ENCODE results near the gene COQ10A. TPM values are rescaled to one million over a fixed set of nuclear protein-coding genes. Genes with fewer than 3 reads are reported as not detected.

COQ10A gene
- total and polyA plus RNA-seq, 2 donors (not counting 3 experiments of a cell fraction or from before 2014, with no cell fraction given), result 14.7 to 32.4 TPM

DNA sequence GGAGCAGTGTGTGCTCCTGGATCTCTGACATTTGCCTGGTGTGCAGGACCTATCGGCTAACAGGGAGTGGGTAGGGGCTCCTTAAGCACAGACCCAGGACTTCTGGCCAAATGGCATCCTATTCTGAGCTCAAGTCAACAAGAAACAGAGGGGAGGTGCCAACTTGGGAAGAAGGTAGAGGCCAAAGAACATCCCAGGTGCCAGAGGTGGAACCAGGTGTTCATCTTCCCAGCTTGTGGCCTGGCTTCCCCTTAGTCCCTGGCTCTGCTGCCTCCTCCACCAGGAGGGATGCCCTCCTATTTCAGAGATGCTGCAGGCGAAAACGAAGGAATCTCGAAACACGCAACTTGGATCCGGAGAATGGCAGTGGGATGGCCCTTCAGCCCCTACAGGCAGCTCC is 30.7 kb upstream of the COQ10A start:
- no peaks in the 10 kb centered on the region for H3K9me3 ChIP-seq (replicated peaks; ENCODE audit: control insufficient read depth, insufficient read depth, low read length)
- H4K20me1 ChIP-seq (replicated peaks; ENCODE audit: control insufficient read depth, extremely low read depth, insufficient read depth, low read length), result no peaks in the 10 kb centered on the region
- no peak overlapping the region for H3K27ac ChIP-seq (ENCODE audit: insufficient read depth, low read depth, low read length)
- no peak overlapping the region for H2AFZ ChIP-seq (ENCODE audit: low read depth, low read length)
- H3K4me3 ChIP-seq (replicated peaks in 1 of 3; ENCODE audit: insufficient read depth in 1 of 3, low read depth in 1 of 3, low read length in 3 of 3), result no peak overlapping the region
- intact Hi-C loops (cut with micrococcal nuclease), result no loop called here
- H3K36me3 ChIP-seq (ENCODE audit: control insufficient read depth in 2 of 2, extremely low read depth in 1 of 2, insufficient read depth in 2 of 2, low read length in 2 of 2), result peaks cover 6 to 22% of the 10 kb centered on the region in 2 experiments
- no peaks in the 10 kb centered on the region for H3K79me2 ChIP-seq (ENCODE audit: control insufficient read depth, insufficient read depth, low read length)
- H3K4me2 ChIP-seq (ENCODE audit: insufficient read depth, low read length), result no peak overlapping the region
- no peak for FAIRE-seq
- no peaks in the 10 kb centered on the region for H3K9me1 ChIP-seq (replicated peaks; ENCODE audit: control insufficient read depth, extremely low read depth, insufficient read depth, low read length)
- dilution Hi-C loops (cut with MboI; ENCODE audit: extremely low pct_ligation_motif_present, low sequenced_read_pairs), result no loop called here
- H3K27me3 ChIP-seq (ENCODE audit: control insufficient read depth in 2 of 2, insufficient read depth in 2 of 2, low read length in 2 of 2), result no peaks in the 10 kb centered on the region
- no TSS peak for BruUV-seq (replicated peaks)
- H3K4me1 ChIP-seq (ENCODE audit: control insufficient read depth, extremely low read depth, insufficient read depth, low read length), result no peaks in the 10 kb centered on the region
- no peak for TF ChIP-seq JUN (IDR thresholded peaks at IDR 0.05; ENCODE audit: borderline replicate concordance, insufficient read depth, insufficient read length, low read depth)
- no peak for TF ChIP-seq EZH2 (IDR thresholded peaks at IDR 0.05; ENCODE audit: borderline replicate concordance, low read depth, low read length, severe bottlenecking)
- TF ChIP-seq POLR2A (IDR thresholded peaks at IDR 0.05; ENCODE audit: low read depth, low read length), result no peak
- TF ChIP-seq MYC (IDR thresholded peaks at IDR 0.05; ENCODE audit: low read depth, low read length), result no peak
- TF ChIP-seq GATA2 (IDR thresholded peaks at IDR 0.05; ENCODE audit: insufficient read depth, insufficient read length, low read depth, low read length), result no peak
- TF ChIP-seq, protein P1, sequence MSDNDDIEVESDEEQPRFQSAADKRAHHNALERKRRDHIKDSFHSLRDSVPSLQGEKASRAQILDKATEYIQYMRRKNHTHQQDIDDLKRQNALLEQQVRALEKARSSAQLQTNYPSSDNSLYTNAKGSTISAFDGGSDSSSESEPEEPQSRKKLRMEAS (IDR thresholded peaks at IDR 0.05; ENCODE audit: insufficient read depth, insufficient read length), result no peak
- TF ChIP-seq POLR2AphosphoS5 (IDR thresholded peaks at IDR 0.05; ENCODE audit: insufficient read depth, low read depth, low read length), result no peak
- ChIA-PET POLR2A (no interaction called here), CTCF (interaction anchor here (0.9 to 2.0 kb wide), 2 partner anchors 13 to 47 kb away, joined by 3 to 6 read pairs; partner anchors contain the start of genes RNF41 and SMARCC2)
- H3K9ac ChIP-seq (replicated peaks; ENCODE audit: extremely low read depth, insufficient read depth, low read length), result no peak overlapping the region
- no peak for DNase-seq (ENCODE audit: low read depth, low spot score)

DNA sequence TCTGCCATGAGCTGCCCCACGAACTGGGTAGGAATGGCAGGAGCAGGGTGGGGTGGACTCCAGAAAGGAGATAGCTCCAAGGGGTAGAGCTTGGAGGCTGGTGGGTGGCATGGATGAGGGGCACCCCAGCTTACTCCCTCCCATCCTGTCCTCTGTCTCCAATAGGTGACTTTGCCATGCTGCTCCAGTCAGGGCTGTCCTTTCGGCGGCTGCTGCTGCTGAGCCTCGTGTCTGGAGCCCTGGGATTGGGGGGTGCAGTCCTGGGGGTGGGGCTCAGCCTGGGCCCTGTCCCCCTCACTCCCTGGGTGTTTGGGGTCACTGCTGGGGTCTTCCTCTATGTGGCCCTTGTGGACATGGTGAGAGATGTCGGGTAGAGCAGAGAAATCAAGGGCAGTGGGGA is 29.8 kb upstream of the COQ10A start:
- POLR2A ChIA-PET, result interaction anchor here (0.8 kb wide), 1 partner anchor 38 kb away, joined by 6 read pairs; no protein-coding TSS in a partner anchor
- DNase-seq (ENCODE audit: low read depth, low spot score), result no peak
- H3K79me2 ChIP-seq (ENCODE audit: control insufficient read depth, insufficient read depth, low read length), result no peaks in the 10 kb centered on the region
- BruUV-seq (replicated peaks), result no TSS peak
- no peak overlapping the region for H2AFZ ChIP-seq (ENCODE audit: low read depth, low read length)
- no peak for FAIRE-seq
- no peaks in the 10 kb centered on the region for H4K20me1 ChIP-seq (replicated peaks; ENCODE audit: control insufficient read depth, extremely low read depth, insufficient read depth, low read length)
- no peak overlapping the region for H3K4me2 ChIP-seq (ENCODE audit: insufficient read depth, low read length)
- no peaks in the 10 kb centered on the region for H3K9me1 ChIP-seq (replicated peaks; ENCODE audit: control insufficient read depth, extremely low read depth, insufficient read depth, low read length)
- no peak overlapping the region for H3K9ac ChIP-seq (replicated peaks; ENCODE audit: extremely low read depth, insufficient read depth, low read length)
- H3K27ac ChIP-seq (ENCODE audit: insufficient read depth, low read depth, low read length), result no peak overlapping the region
- peaks cover 6 to 31% of the 10 kb centered on the region in 2 experiments for H3K36me3 ChIP-seq (ENCODE audit: control insufficient read depth in 2 of 2, extremely low read depth in 1 of 2, insufficient read depth in 2 of 2, low read length in 2 of 2)
- H3K4me1 ChIP-seq (ENCODE audit: control insufficient read depth, extremely low read depth, insufficient read depth, low read length), result no peaks in the 10 kb centered on the region
- H3K4me3 ChIP-seq (replicated peaks in 1 of 3; ENCODE audit: insufficient read depth in 1 of 3, low read depth in 1 of 3, low read length in 3 of 3), result no peak overlapping the region
- TF ChIP-seq EZH2 (IDR thresholded peaks at IDR 0.05; ENCODE audit: borderline replicate concordance, low read depth, low read length, severe bottlenecking) (no peak), POLR2A (IDR thresholded peaks at IDR 0.05; ENCODE audit: low read depth, low read length) (no peak)
- TF ChIP-seq, protein P2, sequence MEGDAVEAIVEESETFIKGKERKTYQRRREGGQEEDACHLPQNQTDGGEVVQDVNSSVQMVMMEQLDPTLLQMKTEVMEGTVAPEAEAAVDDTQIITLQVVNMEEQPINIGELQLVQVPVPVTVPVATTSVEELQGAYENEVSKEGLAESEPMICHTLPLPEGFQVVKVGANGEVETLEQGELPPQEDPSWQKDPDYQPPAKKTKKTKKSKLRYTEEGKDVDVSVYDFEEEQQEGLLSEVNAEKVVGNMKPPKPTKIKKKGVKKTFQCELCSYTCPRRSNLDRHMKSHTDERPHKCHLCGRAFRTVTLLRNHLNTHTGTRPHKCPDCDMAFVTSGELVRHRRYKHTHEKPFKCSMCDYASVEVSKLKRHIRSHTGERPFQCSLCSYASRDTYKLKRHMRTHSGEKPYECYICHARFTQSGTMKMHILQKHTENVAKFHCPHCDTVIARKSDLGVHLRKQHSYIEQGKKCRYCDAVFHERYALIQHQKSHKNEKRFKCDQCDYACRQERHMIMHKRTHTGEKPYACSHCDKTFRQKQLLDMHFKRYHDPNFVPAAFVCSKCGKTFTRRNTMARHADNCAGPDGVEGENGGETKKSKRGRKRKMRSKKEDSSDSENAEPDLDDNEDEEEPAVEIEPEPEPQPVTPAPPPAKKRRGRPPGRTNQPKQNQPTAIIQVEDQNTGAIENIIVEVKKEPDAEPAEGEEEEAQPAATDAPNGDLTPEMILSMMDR (IDR thresholded peaks at IDR 0.05; ENCODE audit: extremely low read depth in 1 of 2, insufficient read depth in 1 of 2, low read depth in 1 of 2, low read length in 2 of 2), result no peak
- CTCF ChIA-PET, result interaction anchor here (1.0 to 2.0 kb wide), 3 partner anchors 14 to 30 kb away, joined by 3 to 6 read pairs (median 3); partner anchors contain the start of genes ANKRD52 and RNF41
- no peaks in the 10 kb centered on the region for H3K9me3 ChIP-seq (replicated peaks; ENCODE audit: control insufficient read depth, insufficient read depth, low read length)
- dilution Hi-C loops (cut with MboI; ENCODE audit: extremely low pct_ligation_motif_present, low sequenced_read_pairs), result no loop called here
- H3K27me3 ChIP-seq (ENCODE audit: control insufficient read depth in 2 of 2, insufficient read depth in 2 of 2, low read length in 2 of 2), result no peaks in the 10 kb centered on the region
- intact Hi-C loops (cut with micrococcal nuclease), result no loop called here

Data from endothelial cell of umbilical vein (primary cell).